ENCODE data around the gene PRSS48. TPM values are rescaled to one million over a fixed set of nuclear protein-coding genes. Genes with fewer than 3 reads are reported as not detected.

The PRSS48 gene, protein sequence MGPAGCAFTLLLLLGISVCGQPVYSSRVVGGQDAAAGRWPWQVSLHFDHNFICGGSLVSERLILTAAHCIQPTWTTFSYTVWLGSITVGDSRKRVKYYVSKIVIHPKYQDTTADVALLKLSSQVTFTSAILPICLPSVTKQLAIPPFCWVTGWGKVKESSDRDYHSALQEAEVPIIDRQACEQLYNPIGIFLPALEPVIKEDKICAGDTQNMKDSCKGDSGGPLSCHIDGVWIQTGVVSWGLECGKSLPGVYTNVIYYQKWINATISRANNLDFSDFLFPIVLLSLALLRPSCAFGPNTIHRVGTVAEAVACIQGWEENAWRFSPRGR
- not detected in 2 replicates for total RNA-seq

DNA sequence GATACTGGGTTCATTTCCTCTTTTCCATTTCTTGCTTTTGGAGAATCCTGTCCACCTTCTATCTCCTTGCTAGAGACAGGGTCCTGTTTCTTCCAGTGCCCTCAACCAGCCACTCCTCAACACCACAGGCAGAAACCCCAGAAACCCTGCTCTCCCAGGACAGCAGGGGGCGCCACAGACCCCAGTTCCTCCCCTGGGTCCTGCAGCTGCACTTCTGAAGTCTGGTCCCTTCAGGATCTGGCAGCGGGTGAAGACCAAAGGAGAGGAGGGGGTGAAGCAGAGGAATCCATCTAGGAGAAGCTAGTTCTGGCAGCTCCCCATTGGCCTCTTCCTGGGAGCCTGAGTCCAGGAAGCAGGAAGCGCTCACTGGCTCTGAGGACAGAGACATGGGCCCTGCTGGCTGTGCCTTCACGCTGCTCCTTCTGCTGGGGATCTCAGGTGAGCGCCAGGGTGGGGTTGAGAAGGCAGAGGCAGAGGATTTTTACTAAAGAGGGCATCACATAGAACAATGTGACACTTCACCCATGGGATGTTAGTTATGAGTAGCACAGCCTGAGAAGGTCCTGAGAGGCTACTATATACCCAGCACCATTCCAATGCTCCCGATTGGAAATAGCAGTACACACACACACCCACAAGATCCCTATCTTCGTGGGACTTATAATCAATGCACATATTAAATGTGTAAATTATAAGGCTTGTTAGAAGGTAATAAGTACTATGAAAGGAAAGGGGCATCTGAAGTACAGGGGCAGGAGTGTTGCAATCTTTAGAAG, at the start of gene PRSS48:
PRSS48 (plus strand) TSS at position 375 of the 776 bp plus-strand sequence; CDS start at position 387, 12 bp downstream.

DNA sequence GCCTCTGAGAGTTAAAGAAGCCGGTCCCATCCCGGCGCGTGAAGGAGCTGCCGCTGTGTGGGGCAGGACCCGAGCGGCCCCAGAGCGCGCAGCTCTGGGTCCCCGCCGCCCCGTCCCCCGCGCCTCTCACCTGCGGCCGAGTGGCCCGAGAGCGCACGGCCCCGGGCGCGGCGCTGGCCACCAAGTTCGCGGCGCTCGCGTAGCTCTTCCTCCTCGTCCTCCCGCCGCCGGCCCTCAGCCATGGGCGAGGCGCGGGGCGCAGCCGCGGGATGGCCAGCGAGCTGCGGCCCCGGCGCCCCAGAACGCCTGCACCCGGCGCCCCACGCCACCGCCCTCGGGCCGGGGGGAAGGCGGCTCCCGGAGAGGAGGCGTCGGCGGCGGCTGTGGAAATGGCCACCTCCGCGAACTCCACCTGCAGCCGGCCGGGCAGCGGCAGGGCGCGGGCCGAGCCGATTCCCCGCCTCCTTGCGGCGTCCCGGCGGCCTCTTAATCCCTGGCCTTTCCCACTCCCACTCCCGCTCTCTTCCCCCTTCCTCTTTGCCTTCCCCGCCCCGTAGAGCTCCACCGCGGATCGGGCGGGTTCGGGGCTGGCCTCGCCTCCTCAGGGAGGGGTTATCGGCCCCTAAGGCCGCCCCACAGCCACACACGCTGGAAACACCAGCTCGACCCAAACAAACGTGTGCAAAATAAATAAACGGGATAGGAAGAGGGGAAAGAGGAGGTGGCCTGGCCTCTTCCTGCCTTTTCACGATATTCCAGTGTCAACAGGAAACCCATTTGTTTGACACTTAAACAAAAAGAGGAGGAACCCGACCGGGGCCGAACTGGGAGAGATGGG, 48.4 kb downstream of the PRSS48 start, which contains the start of gene SH3D19:
SH3D19 (minus strand) TSS at position 495 of the 838 bp plus-strand sequence; CDS start at position 242, 253 bp downstream.

Other genes with a start within 250 kb of the PRSS48 start
- 2,166 and 2,956 TPM in 2 replicates for gene RPS3A, start 177.5 kb upstream of the PRSS48 start, total RNA-seq
- gene SH3D19, start 48.4 kb downstream of the PRSS48 start, total RNA-seq, result 17.3 and 18.9 TPM in 2 replicates
- 0.17 and 0.59 TPM in 2 replicates for gene FHIP1A, start 132.0 kb downstream of the PRSS48 start, total RNA-seq

Data from bronchus fibroblast of lung (primary cell).